ENCODE measurements around the gene OPCML.

Gene OPCML

GRCh38 chr11:133197425-133197824, 334.9 kb downstream of the OPCML start:
- no peak for DNase-seq (ENCODE audit: low read depth in 1 of 2, low spot score in 1 of 2)

- DNase-seq (ENCODE audit: low read depth in 1 of 2, low spot score in 1 of 2) = no peak
Measured at GRCh38 chr11:133191931-133192330, 340.4 kb downstream of the OPCML start.

GRCh38 chr11:133181667-133182066, 350.6 kb downstream of the OPCML start:
- no peak for DNase-seq (ENCODE audit: low read depth in 1 of 2, low spot score in 1 of 2)

GRCh38 chr11:133181066-133181465, 351.2 kb downstream of the OPCML start:
- no peak for DNase-seq (ENCODE audit: low read depth in 1 of 2, low spot score in 1 of 2)

- no peak for DNase-seq (ENCODE audit: low read depth in 1 of 2, low spot score in 1 of 2)
Measured at GRCh38 chr11:133180201-133180600, 352.1 kb downstream of the OPCML start.

GRCh38 chr11:133176748-133177147, 355.6 kb downstream of the OPCML start:
- DNase-seq (ENCODE audit: low read depth in 1 of 2, low spot score in 1 of 2) = no peak

GRCh38 chr11:133175103-133175502, 357.2 kb downstream of the OPCML start:
- DNase-seq (ENCODE audit: low read depth in 1 of 2, low spot score in 1 of 2) = no peak

GRCh38 chr11:133173810-133174412, 358.4 kb downstream of the OPCML start:
- DNase-seq (ENCODE audit: low read depth in 1 of 2, low spot score in 1 of 2) = no peak

GRCh38 chr11:133172349-133172748, 360.0 kb downstream of the OPCML start:
- no peak for DNase-seq (ENCODE audit: low read depth in 1 of 2, low spot score in 1 of 2)

GRCh38 chr11:133171374-133171773, 360.9 kb downstream of the OPCML start:
- DNase-seq (ENCODE audit: low read depth in 1 of 2, low spot score in 1 of 2) = no peak

- DNase-seq (ENCODE audit: low read depth in 1 of 2, low spot score in 1 of 2) = no peak
Measured at GRCh38 chr11:133168016-133168415, 364.3 kb downstream of the OPCML start.

- DNase-seq (ENCODE audit: low read depth in 1 of 2, low spot score in 1 of 2) = no peak
Measured at GRCh38 chr11:133166662-133167061, 365.6 kb downstream of the OPCML start.

- no peak for DNase-seq (ENCODE audit: low read depth in 1 of 2, low spot score in 1 of 2)
Measured at GRCh38 chr11:133164986-133165385, 367.3 kb downstream of the OPCML start.

GRCh38 chr11:133163463-133164419, 368.6 kb downstream of the OPCML start:
- DNase-seq (ENCODE audit: low read depth in 1 of 2, low spot score in 1 of 2) = no peak

- no peak for DNase-seq (ENCODE audit: low read depth in 1 of 2, low spot score in 1 of 2)
Measured at GRCh38 chr11:133162227-133162626, 370.1 kb downstream of the OPCML start.

GRCh38 chr11:133160754-133161153, 371.5 kb downstream of the OPCML start:
- no peak for DNase-seq (ENCODE audit: low read depth in 1 of 2, low spot score in 1 of 2)

GRCh38 chr11:133156986-133157745, 375.1 kb downstream of the OPCML start:
- no peak for DNase-seq (ENCODE audit: low read depth in 1 of 2, low spot score in 1 of 2)

- no peak for DNase-seq (ENCODE audit: low read depth in 1 of 2, low spot score in 1 of 2)
Measured at GRCh38 chr11:133154781-133155180, 377.5 kb downstream of the OPCML start.

GRCh38 chr11:133154076-133154475, 378.2 kb downstream of the OPCML start:
- DNase-seq (ENCODE audit: low read depth in 1 of 2, low spot score in 1 of 2) = no peak

GRCh38 chr11:133153031-133153430, 379.3 kb downstream of the OPCML start:
- DNase-seq (ENCODE audit: low read depth in 1 of 2, low spot score in 1 of 2) = no peak

GRCh38 chr11:133149698-133150097, 382.6 kb downstream of the OPCML start:
- DNase-seq (ENCODE audit: low read depth in 1 of 2, low spot score in 1 of 2) = no peak

GRCh38 chr11:133147625-133148024, 384.7 kb downstream of the OPCML start:
- DNase-seq (ENCODE audit: low read depth in 1 of 2, low spot score in 1 of 2) = no peak
